ENCODE data around the gene KISS1R. TPM values are rescaled to one million over a fixed set of nuclear protein-coding genes. Genes with fewer than 3 reads are reported as not detected.

The KISS1R gene
- total and polyA plus RNA-seq, 3 experiments from 2014 or later, result 0.49 to 2.3 (median 1.2) TPM

- Histone ChIP-seq H3K4me3 (ENCODE audit: low read length) (no peak overlapping the region), H3K27ac (ENCODE audit: low read depth, low read length) (peak overlapping the region; percentile 57), H3K4me1 (ENCODE audit: insufficient read depth, low read length) (peaks cover 13% of the 10 kb centered on the region), H3K27me3 (ENCODE audit: insufficient read depth, low read length, poor library complexity, severe bottlenecking) (no peaks in the 10 kb centered on the region), H3K36me3 (ENCODE audit: insufficient read depth, low read length) (peaks cover 8% of the 10 kb centered on the region), H3K9me3 (ENCODE audit: low read length) (no peaks in the 10 kb centered on the region)
- ChIA-PET CTCF (interaction anchor here (1.4 to 1.6 kb wide), 3 partner anchors 8 to 112 kb away, joined by 4 to 7 read pairs (median 5); partner anchors contain the start of gene WDR18), POLR2A (interaction anchor here (1.0 to 1.8 kb wide), 4 partner anchors 8 to 37 kb away, joined by 3 to 9 read pairs (median 5); partner anchors contain the start of genes MED16 and RNU6-9)
- H3K27me3 Mint-ChIP-seq, result peaks cover 0 to 5% of the 10 kb centered on the region in 2 donors
- no peaks in the 10 kb centered on the region for H3K9me3 Mint-ChIP-seq
- DNase-seq, result peak in 2 of 5 donors; percentile 26 to 35
- H3K4me3 Mint-ChIP-seq, result peak overlapping the region; percentile 8 to 88 (median 79)
- peak overlapping the region; percentile 54 to 98 (median 88) for H3K27ac Mint-ChIP-seq
- H3K4me1 Mint-ChIP-seq, result peaks cover 10 to 15% (median 14%) of the 10 kb centered on the region in 3 donors
- H3K36me3 Mint-ChIP-seq, result peaks cover 0 to 42% (median 4%) of the 10 kb centered on the region in 3 donors
Measured at GRCh38 chr19:871446-872265, 45.5 kb upstream of the KISS1R start.

DNA sequence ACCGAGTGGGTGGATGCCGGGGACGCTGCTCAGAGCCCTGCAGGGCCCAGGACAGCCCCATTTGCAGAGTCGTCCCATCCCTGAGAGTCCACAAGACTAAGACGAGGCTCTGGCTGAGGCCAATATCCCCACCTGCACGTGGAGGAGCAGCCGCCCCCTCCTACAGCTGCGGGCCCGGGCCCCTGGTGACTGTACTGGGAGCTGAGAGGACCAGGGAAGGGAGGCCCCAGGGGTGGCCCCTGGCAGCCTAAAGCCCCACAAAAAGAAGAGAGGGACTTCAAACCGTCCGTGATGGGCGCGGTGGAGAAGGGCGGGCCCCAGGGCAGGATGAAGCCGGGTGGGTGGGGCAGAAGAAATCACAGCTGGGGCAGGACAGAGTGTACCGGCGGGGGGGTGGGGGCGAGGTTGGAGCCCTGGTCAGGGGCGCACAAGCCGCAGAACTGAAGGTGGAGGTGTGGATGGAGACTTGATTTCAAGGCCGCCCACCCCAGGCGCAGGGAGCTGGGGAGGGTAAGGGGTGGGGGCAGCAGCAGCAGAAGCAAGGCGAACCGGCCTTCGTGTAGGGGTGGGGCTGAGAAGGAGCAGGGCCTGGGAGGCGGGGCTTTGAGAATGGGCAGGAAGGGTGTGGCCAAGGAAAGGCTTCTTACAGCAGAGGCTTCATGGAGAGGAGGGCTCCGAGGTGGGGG lies 44.7 kb upstream of the KISS1R start:
- DNase-seq, result peak; percentile 79 to 89 (median 85)
- peaks cover 10 to 14% (median 14%) of the 10 kb centered on the region in 3 donors for H3K4me1 Mint-ChIP-seq
- no peaks in the 10 kb centered on the region for H3K9me3 Mint-ChIP-seq
- Histone ChIP-seq H3K9me3 (ENCODE audit: low read length) (no peaks in the 10 kb centered on the region), H3K27ac (ENCODE audit: low read depth, low read length) (peak overlapping the region; percentile 57), H3K27me3 (ENCODE audit: insufficient read depth, low read length, poor library complexity, severe bottlenecking) (no peaks in the 10 kb centered on the region), H3K4me3 (ENCODE audit: low read length) (no peak overlapping the region), H3K4me1 (ENCODE audit: insufficient read depth, low read length) (peaks cover 13% of the 10 kb centered on the region), H3K36me3 (ENCODE audit: insufficient read depth, low read length) (peaks cover 8% of the 10 kb centered on the region)
- ChIA-PET CTCF (interaction anchor here (1.4 to 1.6 kb wide), 3 partner anchors 9 to 111 kb away, joined by 4 to 7 read pairs (median 5); partner anchors contain the start of gene WDR18), POLR2A (interaction anchor here (0.6 to 1.8 kb wide), 5 partner anchors 8 to 156 kb away, joined by 3 to 9 read pairs (median 5); partner anchors contain the start of genes MED16 and RNU6-9)
- H3K36me3 Mint-ChIP-seq, result peaks cover 0 to 43% (median 4%) of the 10 kb centered on the region in 3 donors
- peaks cover 0 to 5% of the 10 kb centered on the region in 2 donors for H3K27me3 Mint-ChIP-seq
- H3K4me3 Mint-ChIP-seq, result peak overlapping the region; percentile 78 to 91 (median 84)
- peak overlapping the region in 7 of 8 donors; percentile 82 to 98 (median 91) for H3K27ac Mint-ChIP-seq

DNA sequence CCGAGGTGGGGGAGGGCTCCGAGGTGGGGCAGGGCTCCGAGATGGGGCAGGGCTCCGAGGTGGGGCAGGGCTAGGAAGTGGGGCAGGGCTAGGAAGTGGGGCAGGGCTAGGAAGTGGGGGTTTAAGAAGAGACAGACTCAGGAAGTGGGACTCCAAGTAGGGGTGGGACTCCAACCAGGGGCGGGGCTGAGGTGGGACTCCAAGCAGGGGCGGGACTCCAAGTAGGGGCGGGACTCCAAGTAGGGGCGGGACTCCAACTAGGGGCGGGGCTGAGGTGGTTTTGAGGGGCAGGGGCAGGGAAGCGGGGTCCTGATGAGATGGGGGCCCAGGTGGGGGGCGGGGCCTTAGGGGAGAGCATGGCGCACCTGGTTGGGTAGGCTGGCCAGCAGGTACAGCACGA lies 44.0 kb upstream of the KISS1R start:
- H3K4me3 Mint-ChIP-seq, result peak overlapping the region; percentile 41 to 88 (median 66)
- peaks cover 10 to 14% (median 12%) of the 10 kb centered on the region in 3 donors for H3K4me1 Mint-ChIP-seq
- Histone ChIP-seq H3K4me3 (ENCODE audit: low read length) (no peak overlapping the region), H3K4me1 (ENCODE audit: insufficient read depth, low read length) (peaks cover 13% of the 10 kb centered on the region), H3K36me3 (ENCODE audit: insufficient read depth, low read length) (peaks cover 8% of the 10 kb centered on the region), H3K9me3 (ENCODE audit: low read length) (no peaks in the 10 kb centered on the region), H3K27ac (ENCODE audit: low read depth, low read length) (no peak overlapping the region), H3K27me3 (ENCODE audit: insufficient read depth, low read length, poor library complexity, severe bottlenecking) (no peaks in the 10 kb centered on the region)
- no peaks in the 10 kb centered on the region for H3K9me3 Mint-ChIP-seq
- peak; percentile 64 to 88 (median 80) for DNase-seq
- POLR2A ChIA-PET, result interaction anchor here (0.6 to 1.8 kb wide), 5 partner anchors 9 to 155 kb away, joined by 3 to 9 read pairs (median 5); partner anchors contain the start of genes MED16 and RNU6-9
- H3K27me3 Mint-ChIP-seq, result peaks cover 0 to 5% of the 10 kb centered on the region in 2 donors
- H3K27ac Mint-ChIP-seq, result peak overlapping the region in 3 of 8 donors; percentile 73 to 98 (median 87)
- CTCF ChIA-PET, result interaction anchor here (1.4 to 1.5 kb wide), 2 partner anchors 9 to 111 kb away, joined by 4 to 7 read pairs; partner anchors contain the start of gene WDR18
- H3K36me3 Mint-ChIP-seq, result peaks cover 0 to 39% (median 2%) of the 10 kb centered on the region in 3 donors

GRCh38 chr19:873561-874041 lies 43.5 kb upstream of the KISS1R start:
- ChIA-PET CTCF (interaction anchor here (1.4 kb wide), 1 partner anchor 110 kb away, joined by 4 read pairs; the partner anchor contains the start of gene WDR18), POLR2A (no interaction called here)
- no peak for DNase-seq
- Mint-ChIP-seq H3K9me3 (no peaks in the 10 kb centered on the region), H3K27ac (no peak overlapping the region), H3K27me3 (peaks cover 0 to 5% of the 10 kb centered on the region in 2 donors), H3K4me3 (no peak overlapping the region), H3K36me3 (peaks cover 0 to 36% (median 2%) of the 10 kb centered on the region in 3 donors), H3K4me1 (peaks cover 10 to 14% (median 12%) of the 10 kb centered on the region in 3 donors)
- H3K4me3 ChIP-seq (ENCODE audit: low read length), result no peak overlapping the region
- H3K36me3 ChIP-seq (ENCODE audit: insufficient read depth, low read length), result peaks cover 8% of the 10 kb centered on the region
- no peaks in the 10 kb centered on the region for H3K27me3 ChIP-seq (ENCODE audit: insufficient read depth, low read length, poor library complexity, severe bottlenecking)
- H3K27ac ChIP-seq (ENCODE audit: low read depth, low read length), result no peak overlapping the region
- H3K4me1 ChIP-seq (ENCODE audit: insufficient read depth, low read length), result peaks cover 13% of the 10 kb centered on the region
- H3K9me3 ChIP-seq (ENCODE audit: low read length), result no peaks in the 10 kb centered on the region

GRCh38 chr19:875265-875879 lies 41.8 kb upstream of the KISS1R start:
- DNase-seq, result no peak
- POLR2A ChIA-PET, result interaction anchor here (0.8 to 1.0 kb wide), 2 partner anchors 12 to 18 kb away, joined by 3 read pairs; partner anchors contain the start of genes MED16 and RNU6-9
- peaks cover 6% of the 10 kb centered on the region for H3K36me3 ChIP-seq (ENCODE audit: insufficient read depth, low read length)

DNA sequence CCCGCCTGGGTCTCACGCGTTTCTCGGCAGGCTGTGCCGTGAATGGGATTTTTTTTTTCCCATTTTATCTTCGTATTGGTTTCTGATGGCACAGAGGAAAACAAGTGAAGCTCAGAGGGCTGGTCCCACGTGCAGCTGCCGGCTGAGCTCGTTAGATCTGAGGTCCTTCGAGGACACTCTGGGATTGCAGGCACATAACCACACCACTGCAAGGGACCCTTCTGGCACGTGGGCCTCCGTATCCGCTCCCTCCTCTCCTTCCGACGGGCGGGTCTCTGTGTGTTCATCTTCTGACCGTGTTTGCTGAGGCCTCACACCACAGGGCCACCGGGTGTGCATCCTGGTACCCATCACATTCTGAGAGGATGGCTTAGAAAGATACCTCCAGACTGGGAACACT lies 41.0 kb upstream of the KISS1R start:
- POLR2A ChIA-PET, result interaction anchor here (1.0 kb wide), 1 partner anchor 17 kb away, joined by 3 read pairs; the partner anchor contains the start of genes MED16 and RNU6-9
- Histone ChIP-seq H3K4me1 (ENCODE audit: insufficient read depth, low read length) (peaks cover 13% of the 10 kb centered on the region), H3K4me3 (ENCODE audit: low read length) (no peak overlapping the region), H3K9me3 (ENCODE audit: low read length) (no peaks in the 10 kb centered on the region), H3K27ac (ENCODE audit: low read depth, low read length) (no peak overlapping the region), H3K36me3 (ENCODE audit: insufficient read depth, low read length) (no peaks in the 10 kb centered on the region), H3K27me3 (ENCODE audit: insufficient read depth, low read length, poor library complexity, severe bottlenecking) (no peaks in the 10 kb centered on the region)
- Mint-ChIP-seq H3K27ac (peak overlapping the region in 1 of 8 donors; percentile 52), H3K27me3 (peaks cover 0 to 3% of the 10 kb centered on the region in 2 donors), H3K9me3 (no peaks in the 10 kb centered on the region), H3K36me3 (peaks cover 0 to 30% (median 0%) of the 10 kb centered on the region in 3 donors), H3K4me3 (no peak overlapping the region), H3K4me1 (peaks cover 5 to 18% (median 10%) of the 10 kb centered on the region in 3 donors)
- CTCF ChIA-PET, result interaction anchor here (2.1 kb wide), 2 partner anchors 12 to 33 kb away, joined by 8 to 12 read pairs; no protein-coding TSS in a partner anchor
- DNase-seq, result no peak

More at GRCh38 chr19:875265-875879, 41.8 kb upstream of the KISS1R start:
- peaks cover 0 to 28% (median under 1%) of the 10 kb centered on the region in 3 donors for H3K36me3 Mint-ChIP-seq
- Histone ChIP-seq H3K9me3 (ENCODE audit: low read length) (no peaks in the 10 kb centered on the region), H3K27ac (ENCODE audit: low read depth, low read length) (no peak overlapping the region), H3K4me1 (ENCODE audit: insufficient read depth, low read length) (peaks cover 13% of the 10 kb centered on the region), H3K4me3 (ENCODE audit: low read length) (no peak overlapping the region), H3K27me3 (ENCODE audit: insufficient read depth, low read length, poor library complexity, severe bottlenecking) (no peaks in the 10 kb centered on the region)
- peaks cover 0 to 3% of the 10 kb centered on the region in 2 donors for H3K27me3 Mint-ChIP-seq
- no peak overlapping the region for H3K27ac Mint-ChIP-seq
- no peaks in the 10 kb centered on the region for H3K9me3 Mint-ChIP-seq
- no peak overlapping the region for H3K4me3 Mint-ChIP-seq
- peaks cover 6 to 18% (median 12%) of the 10 kb centered on the region in 3 donors for H3K4me1 Mint-ChIP-seq
- CTCF ChIA-PET, result interaction anchor here (1.2 to 2.1 kb wide), 3 partner anchors 10 to 33 kb away, joined by 3 to 12 read pairs (median 8); no protein-coding TSS in a partner anchor

DNA sequence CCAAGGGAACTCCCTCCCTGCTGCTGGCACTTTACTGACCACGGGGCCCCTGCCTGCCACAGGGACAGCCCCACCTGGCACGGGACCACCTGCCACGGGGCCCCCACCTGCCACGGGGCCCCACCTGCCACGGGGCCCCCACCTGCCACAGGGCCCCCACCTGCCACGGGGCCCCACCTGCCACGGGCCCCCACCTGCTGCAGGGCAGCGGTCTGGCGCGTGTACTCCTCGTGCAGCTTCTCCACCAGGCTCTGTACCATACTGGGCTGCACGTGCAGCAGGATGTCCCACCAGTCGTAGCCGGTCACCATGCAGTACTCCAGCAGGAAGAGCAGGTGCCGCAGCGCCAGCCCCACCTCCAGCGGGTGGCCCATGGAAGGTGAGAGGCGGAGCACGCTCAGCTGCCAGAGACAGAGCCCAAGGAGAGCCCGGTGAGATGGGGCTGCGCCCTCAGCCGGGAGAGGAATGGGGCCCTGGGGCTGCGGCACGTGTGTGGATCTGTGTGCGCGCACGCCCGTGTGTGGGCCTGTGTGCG lies 40.3 kb upstream of the KISS1R start:
- Mint-ChIP-seq H3K9me3 (no peaks in the 10 kb centered on the region), H3K4me3 (no peak overlapping the region), H3K27ac (no peak overlapping the region), H3K4me1 (peaks cover 5 to 14% (median 8%) of the 10 kb centered on the region in 3 donors), H3K36me3 (peaks cover 0 to 35% (median 0%) of the 10 kb centered on the region in 3 donors), H3K27me3 (peaks cover 0 to 3% of the 10 kb centered on the region in 2 donors)
- Histone ChIP-seq H3K4me3 (ENCODE audit: low read length) (no peak overlapping the region), H3K36me3 (ENCODE audit: insufficient read depth, low read length) (no peaks in the 10 kb centered on the region), H3K4me1 (ENCODE audit: insufficient read depth, low read length) (peaks cover 12% of the 10 kb centered on the region), H3K27me3 (ENCODE audit: insufficient read depth, low read length, poor library complexity, severe bottlenecking) (no peaks in the 10 kb centered on the region), H3K27ac (ENCODE audit: low read depth, low read length) (no peak overlapping the region), H3K9me3 (ENCODE audit: low read length) (no peaks in the 10 kb centered on the region)
- no peak for DNase-seq
- CTCF ChIA-PET, result no interaction called here
- POLR2A ChIA-PET, result no interaction called here

Data from CD8-positive, alpha-beta memory T cell (primary cell).